Pancreas (tissue), 10 donors: ENCODE measurements around the gene TSHR. TPM values are rescaled to one million over a fixed set of nuclear protein-coding genes. Genes with fewer than 3 reads are reported as not detected.

Experiments used
- ATAC-seq, 4 donors: fragments of 200-7000 bp; cut with Tn5 transposase; one replicate each; pipeline versions ENCODE4 v1.8.0 to v1.9.1; 2020; ENCODE audit warnings: mild to moderate bottlenecking in 4 of 4, moderate library complexity in 4 of 4
- DNase-seq, 6 donors: peaks; one replicate each; pipeline ENCODE4 v3.0.0-alpha.2; 2020
- FAIRE-seq: peaks from 2 replicates; lab custom pipeline; 2012; peaks lifted over from hg19 to GRCh38; lab: Jason Lieb, UNC
- H3K27ac ChIP-seq, 4 donors: fragments of 200-600 bp; sonication (generic); 1 replicate in 3 of 4; 2 replicates in 1 of 4; pipeline versions ENCODE4 v1.5.0 to v1.8.0; 2020
- H3K27me3 ChIP-seq, 4 donors: fragments of 200-600 bp; one replicate each; pipeline ENCODE4 v1.8.0; 2021
- H3K36me3 ChIP-seq, 3 donors: fragments of 200-600 bp; sonication (generic) in 1 of 3; one replicate each; pipeline versions ENCODE4 v1.5.0 to v1.8.0; 2020 to 2021
- H3K4me1 ChIP-seq, 3 donors: fragments of 200-600 bp; one replicate each; pipeline ENCODE4 v1.8.0; 2021
- H3K4me3 ChIP-seq, 4 donors: fragments of 200-600 bp; sonication (generic) in 2 of 4; one replicate each; pipeline versions ENCODE4 v1.5.0 to v1.8.0; 2020 to 2021
- H3K9me3 ChIP-seq, 4 donors: fragments of 200-600 bp; one replicate each; pipeline ENCODE4 v1.8.0; 2021
- WGBS, 2 donors: extraction: QIAGEN DNeasy Blood & Tissue Kit; methylation state at CpG; one replicate each; pipeline ENCODE4 v1.1.7; 2013; 5-methylcytosine and 5-hydroxymethylcytosine counted together
- intact Hi-C, 3 donors: fragments of 100-400 bp; cut with DNase I; formaldehyde crosslinking; loops; one replicate each; pipeline versions ENCODE4 v1.11.1 to v1.14.2; 2022
- polyA plus RNA-seq, 2 donors: library from polyadenylated mRNA; stranded (reverse); fragments of 200-250 nt; gene quantifications; one replicate each; pipeline ENCODE4 v1.2.3, GENCODE V29; 2013
- total RNA-seq, 6 donors: library from RNA; stranded (reverse); fragmentation: NEBNext Ultra II Directional in 4 of 6; extraction: Animal tissue kit (Norgen Biotek cat#: 25700) in 4 of 6; gene quantifications; one replicate each; pipeline versions ENCODE4 v1.2.1 to v1.2.4, GENCODE V29; 2021 to 2023
- TF ChIP-seq, protein P1 (sequence below), 4 donors: fragments of 200-600 bp; sonication (generic) in 3 of 4; IDR thresholded peaks; one replicate each; pipeline versions ENCODE4 v1.5.0 to v1.8.0; 2021; ENCODE audit warnings: antibody characterized with exemption in 4 of 4
- donor health status: healthy with polysubstance abuse.
- donor health status: DM: no; HTN: no; CAD: no; lungs with moderate emphysema.
- donor health status: DM: no; HTN: no; CAD: no.
- donor health status: control.
- donor health status: control.
- donor health status: Bipolar disorder and iron deficiency.
- donor health status: DM: yes; HTN: yes; CAD: no.
- donor health status: DM: no; HTN: no; CAD: no.
- donor health status: DM: no; HTN: no; CAD: no.
- donor health status: DM: yes; HTN: yes; CAD: no.

The TSHR gene
- total and polyA plus RNA-seq, 8 donors: 0.22 to 0.41 (median 0.29) TPM; not detected in 4

DNA sequence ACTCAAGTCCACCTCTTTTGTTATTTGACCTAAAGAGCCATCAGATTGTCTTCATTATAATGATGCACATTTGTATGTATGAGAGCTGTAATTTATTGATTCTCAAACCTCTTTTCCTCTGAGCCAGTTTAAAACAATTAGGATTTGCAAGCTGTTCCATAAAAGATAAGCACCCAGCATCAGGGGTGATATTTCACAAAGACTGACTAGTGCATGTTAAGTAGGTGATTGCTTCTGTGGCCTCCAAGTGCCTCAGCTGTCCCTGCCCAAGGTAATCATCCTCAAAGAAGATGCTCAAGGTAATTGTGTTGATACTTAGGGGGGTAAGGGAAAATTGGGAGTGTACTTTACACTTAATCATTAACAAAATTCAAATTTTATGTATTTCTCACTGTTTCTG is 32.1 kb upstream of the TSHR start:
- no peaks in the 10 kb centered on the region for H3K27me3 ChIP-seq
- TF ChIP-seq, protein P1, sequence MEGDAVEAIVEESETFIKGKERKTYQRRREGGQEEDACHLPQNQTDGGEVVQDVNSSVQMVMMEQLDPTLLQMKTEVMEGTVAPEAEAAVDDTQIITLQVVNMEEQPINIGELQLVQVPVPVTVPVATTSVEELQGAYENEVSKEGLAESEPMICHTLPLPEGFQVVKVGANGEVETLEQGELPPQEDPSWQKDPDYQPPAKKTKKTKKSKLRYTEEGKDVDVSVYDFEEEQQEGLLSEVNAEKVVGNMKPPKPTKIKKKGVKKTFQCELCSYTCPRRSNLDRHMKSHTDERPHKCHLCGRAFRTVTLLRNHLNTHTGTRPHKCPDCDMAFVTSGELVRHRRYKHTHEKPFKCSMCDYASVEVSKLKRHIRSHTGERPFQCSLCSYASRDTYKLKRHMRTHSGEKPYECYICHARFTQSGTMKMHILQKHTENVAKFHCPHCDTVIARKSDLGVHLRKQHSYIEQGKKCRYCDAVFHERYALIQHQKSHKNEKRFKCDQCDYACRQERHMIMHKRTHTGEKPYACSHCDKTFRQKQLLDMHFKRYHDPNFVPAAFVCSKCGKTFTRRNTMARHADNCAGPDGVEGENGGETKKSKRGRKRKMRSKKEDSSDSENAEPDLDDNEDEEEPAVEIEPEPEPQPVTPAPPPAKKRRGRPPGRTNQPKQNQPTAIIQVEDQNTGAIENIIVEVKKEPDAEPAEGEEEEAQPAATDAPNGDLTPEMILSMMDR (IDR thresholded peaks at IDR 0.05): no peak
- intact Hi-C loops: no loop called here
- H3K36me3 ChIP-seq: no peaks in the 10 kb centered on the region
- no peaks in the 10 kb centered on the region for H3K4me1 ChIP-seq
- H3K4me3 ChIP-seq: no peak overlapping the region
- ATAC-seq: no peak
- H3K9me3 ChIP-seq: no peaks in the 10 kb centered on the region
- FAIRE-seq: no peak
- H3K27ac ChIP-seq: no peak overlapping the region
- no peak for DNase-seq

DNA sequence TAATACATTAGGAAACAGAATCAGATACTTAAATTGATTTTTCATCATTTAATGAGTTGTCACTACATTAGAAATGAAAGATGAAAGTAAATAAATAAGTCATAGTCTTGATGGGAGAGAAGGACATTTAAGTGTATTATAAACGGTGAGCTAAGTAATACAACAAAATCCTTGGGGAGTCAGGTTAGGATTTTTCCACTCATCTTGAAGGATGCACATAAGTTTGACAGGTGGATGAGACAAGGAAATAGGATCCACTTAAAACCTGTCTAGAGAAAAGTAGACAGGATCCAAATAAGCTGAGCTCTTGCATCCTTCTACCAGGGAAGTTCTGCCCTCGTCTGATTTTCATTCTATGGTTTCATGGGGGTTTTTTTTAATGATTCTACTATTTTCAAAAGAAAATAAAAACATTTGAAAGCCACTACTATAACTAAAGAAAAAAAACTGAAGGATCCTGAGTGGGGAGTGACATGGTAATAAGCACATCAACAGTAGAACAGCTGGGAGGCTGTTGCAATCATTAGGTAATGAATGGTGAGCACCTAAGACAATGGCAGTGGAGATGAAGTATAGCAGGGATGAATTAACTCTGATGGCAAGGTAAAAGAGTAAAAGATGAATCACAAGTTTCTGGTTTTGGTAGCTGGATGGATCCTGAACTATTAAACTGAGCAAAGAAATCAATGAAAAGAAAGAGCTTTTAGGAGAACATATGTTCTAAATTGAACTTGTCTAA is 30.9 kb upstream of the TSHR start:
- Histone ChIP-seq H3K36me3 (no peaks in the 10 kb centered on the region), H3K9me3 (no peaks in the 10 kb centered on the region), H3K4me1 (no peaks in the 10 kb centered on the region), H3K27ac (no peak overlapping the region), H3K4me3 (no peak overlapping the region), H3K27me3 (no peaks in the 10 kb centered on the region)
- DNase-seq (no peak), FAIRE-seq (no peak), ATAC-seq (no peak)
- 68% methylated on average over 2 of the region's 2 CpGs for WGBS, 2 donors
- intact Hi-C loops: no loop called here
- TF ChIP-seq, protein P1 (IDR thresholded peaks at IDR 0.05): no peak

DNA sequence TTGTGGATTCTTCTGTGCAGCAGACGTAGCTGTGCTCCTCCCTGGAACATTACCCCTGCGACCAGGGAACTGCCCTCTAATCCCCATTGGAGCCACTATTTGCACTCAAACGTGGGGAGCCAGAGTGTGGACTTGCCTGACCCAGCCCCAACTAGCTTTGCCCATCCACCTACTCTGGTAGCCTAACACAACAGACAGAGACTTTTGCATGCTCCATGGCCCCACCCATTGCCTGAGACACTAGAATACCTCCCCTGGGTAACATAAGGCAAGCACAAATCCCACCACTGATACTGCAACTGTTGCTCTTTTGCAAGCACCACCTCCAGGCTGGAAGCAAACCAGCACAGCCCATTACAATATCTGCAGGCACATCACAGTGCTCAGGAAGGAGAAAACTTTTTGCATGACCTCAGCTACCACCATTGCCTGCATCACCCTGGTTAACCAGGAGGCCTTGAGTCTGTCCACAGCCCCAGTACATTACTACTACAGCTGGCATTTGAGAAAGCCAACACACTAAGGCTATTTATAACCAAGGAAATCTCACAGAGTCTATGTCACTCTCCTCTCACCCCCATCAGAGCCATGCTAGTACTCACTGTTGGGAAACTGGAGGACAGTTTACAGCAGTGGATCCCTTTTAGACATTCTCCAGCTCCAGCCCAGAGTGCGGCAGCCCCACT is 28.9 kb upstream of the TSHR start:
- Histone ChIP-seq H3K27me3 (no peaks in the 10 kb centered on the region), H3K4me3 (no peak overlapping the region), H3K36me3 (no peaks in the 10 kb centered on the region), H3K27ac (no peak overlapping the region), H3K4me1 (no peaks in the 10 kb centered on the region), H3K9me3 (no peaks in the 10 kb centered on the region)
- no peak for FAIRE-seq
- 81 to 87% methylated on average over 4 of the region's 4 CpGs for WGBS, 2 donors
- peak in 1 of 6 donors; percentile 10 for DNase-seq
- intact Hi-C loops: no loop called here
- TF ChIP-seq, protein P1 (IDR thresholded peaks at IDR 0.05): no peak
- ATAC-seq: no peak

DNA sequence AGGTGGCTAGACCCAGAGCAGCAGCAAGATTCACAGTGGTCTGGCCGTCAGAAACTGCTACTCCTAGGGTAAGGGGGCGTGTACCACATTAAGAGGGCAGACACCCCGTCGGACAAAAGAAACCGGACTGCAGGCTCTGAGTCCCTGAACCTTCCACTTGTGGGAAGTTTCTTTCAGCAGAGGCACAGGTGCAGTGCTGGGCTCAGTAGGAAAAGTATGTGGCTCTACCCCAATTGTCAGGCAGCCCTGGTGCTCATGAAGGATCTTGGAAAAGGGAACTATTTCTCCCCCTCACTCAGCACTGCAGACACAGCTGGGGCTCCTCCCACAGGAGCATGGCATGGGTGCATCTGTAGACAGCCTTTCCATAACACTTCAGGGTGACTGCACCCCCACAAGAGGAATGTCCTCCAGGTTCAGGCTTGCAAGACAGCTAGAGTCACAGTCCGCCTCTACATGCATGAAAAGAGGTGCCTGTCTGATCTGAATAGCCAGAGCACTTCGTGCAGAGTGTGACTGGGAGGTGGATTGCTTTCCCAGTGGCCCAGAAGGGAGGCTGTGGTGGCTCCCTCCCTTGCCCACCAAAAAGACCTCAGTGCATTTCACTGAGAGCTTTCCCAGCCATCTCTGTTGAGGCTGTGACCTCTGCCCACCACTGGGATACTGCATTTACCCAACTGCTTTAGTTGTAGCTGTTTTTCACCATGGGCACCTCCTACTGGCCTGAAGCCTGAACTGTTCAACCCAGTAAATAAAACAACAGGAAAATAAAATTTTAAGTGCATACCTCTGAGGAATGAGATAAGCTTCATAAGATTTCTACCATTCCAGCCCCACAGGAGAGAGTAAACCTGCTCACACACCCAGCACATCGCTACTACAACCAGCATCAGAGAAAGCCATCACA is 28.1 kb upstream of the TSHR start:
- no peak overlapping the region for H3K27ac ChIP-seq
- no peak overlapping the region for H3K4me3 ChIP-seq
- H3K4me1 ChIP-seq: no peaks in the 10 kb centered on the region
- DNase-seq (peak in 1 of 6 donors; percentile 8), ATAC-seq (no peak), FAIRE-seq (no peak)
- TF ChIP-seq, protein P1 (IDR thresholded peaks at IDR 0.05): no peak
- intact Hi-C loops: no loop called here
- H3K36me3 ChIP-seq: no peaks in the 10 kb centered on the region
- 88 to 92% methylated on average over 8 of the region's 8 CpGs for WGBS, 2 donors
- no peaks in the 10 kb centered on the region for H3K27me3 ChIP-seq
- no peaks in the 10 kb centered on the region for H3K9me3 ChIP-seq
